LNCaP clone FGC (cell line): ENCODE measurements around the gene ABCC6.

Source experiments
- DNase-seq: peaks from one replicate; pipeline ENCODE4 v3.0.0-alpha.2; 2011; ENCODE audit warnings: low read depth
- H3K4me3 ChIP-seq: 2 replicates; pipeline ENCODE4 v1.5.1; 2011; ENCODE audit warnings: mild to moderate bottlenecking, low read depth, low read length, control low read depth
- TF ChIP-seq, protein P1 (sequence below): IDR thresholded peaks from 2 replicates; pipeline ENCODE4 v1.5.1; 2012; ENCODE audit warnings: mild to moderate bottlenecking; ENCODE audit not compliant: control insufficient read depth, insufficient read depth; ENCODE audit errors: extremely low read depth

ABCC6 gene

DNA sequence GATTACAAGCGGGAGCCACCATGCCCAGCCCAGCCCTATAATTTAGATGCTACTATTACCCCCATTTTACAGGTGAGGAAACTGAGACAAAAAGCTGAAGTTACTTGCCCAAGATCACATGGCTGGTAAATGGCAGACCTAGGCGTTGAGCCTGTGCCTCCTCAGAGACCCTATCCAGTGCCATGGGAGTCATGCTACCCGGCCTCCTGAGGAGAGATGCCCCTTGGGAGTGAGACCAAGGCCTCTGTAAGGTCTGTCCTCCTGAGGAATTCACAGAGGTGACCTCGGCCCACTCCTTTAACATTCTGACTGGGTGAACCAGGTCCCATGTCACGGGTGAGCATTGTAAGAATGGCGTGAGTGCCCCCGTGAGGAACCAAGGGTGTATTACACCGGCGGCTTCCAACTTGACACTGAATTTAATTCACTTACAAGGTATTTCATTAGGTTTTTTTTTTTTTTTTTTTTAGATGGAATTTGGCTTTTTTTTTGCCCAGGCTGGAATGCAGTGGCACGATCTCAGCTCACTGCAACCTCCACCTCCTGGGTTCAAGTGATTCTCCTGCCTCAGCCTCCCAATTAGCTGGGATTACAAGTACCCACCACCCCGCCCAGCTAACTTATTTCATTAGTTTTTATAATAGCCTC lies 95.7 kb downstream of the ABCC6 start:
- DNase-seq: peak; percentile 28
- H3K4me3 ChIP-seq: no peak overlapping the region
- TF ChIP-seq, protein P1, sequence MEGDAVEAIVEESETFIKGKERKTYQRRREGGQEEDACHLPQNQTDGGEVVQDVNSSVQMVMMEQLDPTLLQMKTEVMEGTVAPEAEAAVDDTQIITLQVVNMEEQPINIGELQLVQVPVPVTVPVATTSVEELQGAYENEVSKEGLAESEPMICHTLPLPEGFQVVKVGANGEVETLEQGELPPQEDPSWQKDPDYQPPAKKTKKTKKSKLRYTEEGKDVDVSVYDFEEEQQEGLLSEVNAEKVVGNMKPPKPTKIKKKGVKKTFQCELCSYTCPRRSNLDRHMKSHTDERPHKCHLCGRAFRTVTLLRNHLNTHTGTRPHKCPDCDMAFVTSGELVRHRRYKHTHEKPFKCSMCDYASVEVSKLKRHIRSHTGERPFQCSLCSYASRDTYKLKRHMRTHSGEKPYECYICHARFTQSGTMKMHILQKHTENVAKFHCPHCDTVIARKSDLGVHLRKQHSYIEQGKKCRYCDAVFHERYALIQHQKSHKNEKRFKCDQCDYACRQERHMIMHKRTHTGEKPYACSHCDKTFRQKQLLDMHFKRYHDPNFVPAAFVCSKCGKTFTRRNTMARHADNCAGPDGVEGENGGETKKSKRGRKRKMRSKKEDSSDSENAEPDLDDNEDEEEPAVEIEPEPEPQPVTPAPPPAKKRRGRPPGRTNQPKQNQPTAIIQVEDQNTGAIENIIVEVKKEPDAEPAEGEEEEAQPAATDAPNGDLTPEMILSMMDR: peak; percentile 90

DNA sequence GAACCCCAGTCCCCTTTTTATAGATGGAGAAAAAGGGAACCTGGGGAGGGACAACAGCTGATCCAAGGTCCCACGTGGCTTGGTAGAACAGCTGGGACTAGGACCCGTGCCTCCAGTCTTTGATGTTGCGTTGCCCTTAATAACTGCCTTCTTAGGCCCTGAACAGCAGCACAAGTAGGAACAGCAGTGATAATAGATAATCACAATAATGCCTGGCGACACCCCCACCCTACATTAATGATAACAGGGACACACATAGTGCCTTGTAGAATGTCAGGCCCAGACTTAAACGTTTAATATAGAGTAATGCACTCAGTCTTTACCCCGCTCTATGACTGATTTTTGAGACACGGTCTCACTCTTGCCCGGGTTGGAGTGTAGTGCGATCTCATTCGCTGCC lies 96.4 kb downstream of the ABCC6 start:
- TF ChIP-seq, protein P1: no peak
- H3K4me3 ChIP-seq: no peak overlapping the region
- DNase-seq: no peak

DNA sequence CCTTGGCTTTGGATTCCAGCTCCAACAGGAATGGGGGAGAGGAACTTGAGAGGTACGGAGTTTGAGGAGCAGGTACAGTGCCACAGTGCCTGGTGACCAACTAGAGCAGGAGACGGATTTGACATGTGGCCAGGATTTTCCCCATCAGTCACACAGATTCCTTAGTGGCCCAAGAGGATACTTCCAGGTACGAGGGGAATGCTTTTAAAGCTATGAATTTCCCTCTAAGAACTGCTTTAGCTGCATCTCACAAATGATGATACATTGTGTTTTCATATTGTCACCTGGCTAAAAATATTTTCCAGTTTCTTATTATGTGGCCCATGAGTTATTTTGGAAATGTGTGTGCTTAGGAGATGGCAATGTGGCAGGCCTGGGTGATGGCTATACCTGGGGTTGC lies 98.3 kb downstream of the ABCC6 start:
- TF ChIP-seq, protein P1: no peak
- no peak for DNase-seq
- no peak overlapping the region for H3K4me3 ChIP-seq

DNA sequence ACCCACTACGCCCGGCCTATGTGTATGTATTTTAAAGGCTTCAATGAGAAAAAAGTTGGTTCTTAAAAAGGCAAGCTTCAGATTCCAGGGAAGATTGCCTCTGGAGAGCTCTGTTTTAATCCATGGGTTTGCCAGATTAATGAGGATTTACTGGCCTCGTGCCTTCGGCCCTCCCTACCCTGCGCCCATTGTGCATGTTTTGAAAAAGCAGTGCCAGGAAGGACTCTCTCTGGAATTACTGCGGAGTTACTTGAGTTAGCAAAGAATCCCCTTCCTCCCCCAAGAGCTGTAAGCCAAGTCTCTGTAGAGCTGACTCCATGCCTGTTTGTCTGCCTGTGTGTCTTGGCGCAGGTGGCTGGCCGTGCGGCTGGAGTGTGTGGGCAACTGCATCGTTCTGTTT lies 98.9 kb downstream of the ABCC6 start:
- no peak for DNase-seq
- H3K4me3 ChIP-seq: no peak overlapping the region
- TF ChIP-seq, protein P1: no peak

DNA sequence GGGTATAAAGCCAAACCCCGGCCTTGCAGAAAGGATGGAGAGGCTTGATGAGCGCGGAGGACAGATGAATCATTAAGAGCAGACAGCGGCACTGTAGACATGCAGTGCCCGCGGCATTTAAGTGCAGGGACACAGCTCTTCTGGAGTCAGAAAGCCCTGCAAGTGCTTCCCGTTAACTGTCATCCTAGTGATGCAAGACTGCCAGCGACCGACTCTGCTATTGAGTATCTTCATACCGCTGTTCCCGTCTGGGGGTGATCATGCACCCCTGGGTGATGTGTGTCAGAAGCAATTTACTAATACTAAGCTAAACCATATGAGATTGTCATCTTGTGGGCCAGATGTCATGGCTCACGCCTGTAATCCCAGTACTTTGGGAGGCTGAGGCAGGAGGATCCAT lies 101.0 kb downstream of the ABCC6 start:
- no peak overlapping the region for H3K4me3 ChIP-seq
- no peak for DNase-seq
- TF ChIP-seq, protein P1: no peak

DNA sequence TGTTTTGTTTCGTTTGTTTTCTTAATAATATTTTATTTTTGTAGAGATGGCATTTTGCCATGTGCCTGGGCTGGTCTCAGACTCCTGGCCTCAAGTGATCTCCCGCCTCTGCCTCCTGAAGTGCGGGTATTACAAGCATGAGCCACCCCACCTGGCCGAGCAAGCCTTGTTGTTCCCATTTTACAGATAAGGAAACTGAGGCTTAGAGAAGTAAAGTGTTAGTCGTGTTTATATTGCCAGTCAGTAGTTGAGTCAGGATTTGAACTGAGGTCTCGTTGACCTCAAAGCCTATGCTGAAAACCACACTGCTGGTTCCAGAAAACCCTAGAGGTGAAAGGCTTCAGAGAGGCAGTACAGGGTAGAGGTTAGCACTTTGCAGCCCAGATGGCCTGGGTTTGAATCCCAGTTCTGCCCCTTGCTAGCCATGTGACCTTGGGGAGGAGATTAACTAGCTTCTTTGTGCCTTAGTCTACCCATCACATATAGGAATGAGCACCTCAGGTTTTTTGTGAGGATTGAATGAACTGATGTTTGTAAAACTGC lies 102.0 kb downstream of the ABCC6 start:
- no peak overlapping the region for H3K4me3 ChIP-seq
- DNase-seq: no peak
- TF ChIP-seq, protein P1: no peak
